Progenitor cell of endocrine pancreas (in vitro differentiated cells): ENCODE results near the gene SH3PXD2A. TPM values are rescaled to one million over a fixed set of nuclear protein-coding genes. Genes with fewer than 3 reads are reported as not detected.

ENCODE experiments used
- DNase-seq: peaks from one replicate; pipeline ENCODE4 v3.0.0; 2021; ENCODE audit warnings: low spot score; ENCODE audit not compliant: unreplicated experiment
- H3K27ac Mint-ChIP-seq: 2 replicates; pipeline ENCODE4 v1.8.0; 2021; ENCODE audit warnings: mild to moderate bottlenecking, moderate library complexity, mixed read lengths
- H3K27me3 Mint-ChIP-seq: 2 replicates; pipeline ENCODE4 v1.8.0; 2021; ENCODE audit warnings: mixed read lengths
- H3K36me3 Mint-ChIP-seq: 2 replicates; pipeline ENCODE4 v1.8.0; 2022; ENCODE audit warnings: mixed read lengths; ENCODE audit not compliant: insufficient read depth
- H3K4me1 Mint-ChIP-seq: 2 replicates; pipeline ENCODE4 v1.8.0; 2021; ENCODE audit warnings: low read depth, mixed read lengths
- H3K4me3 Mint-ChIP-seq: 2 replicates; pipeline ENCODE4 v1.8.0; 2021; ENCODE audit warnings: low read depth, mild to moderate bottlenecking, moderate library complexity, mixed read lengths
- H3K9me3 Mint-ChIP-seq: 2 replicates; pipeline ENCODE4 v1.8.0; 2021; ENCODE audit warnings: low read depth, mixed read lengths
- CTCF ChIP-seq: fragments of 200-600 bp; sonication (generic); IDR thresholded peaks from one replicate; pipeline ENCODE4 v1.5.0; 2021; ENCODE audit warnings: antibody characterized with exemption, mild to moderate bottlenecking; ENCODE audit not compliant: unreplicated experiment
- total RNA-seq: library from RNA; stranded (reverse); gene quantifications from 2 replicates; pipeline ENCODE4 v1.2.1, GENCODE V29; 2021

SH3PXD2A gene
- total RNA-seq, 1 donor from 2014 or later, result 28.0 TPM

GRCh38 chr10:103589074-103589630 lies 266.2 kb downstream of the SH3PXD2A start:
- Mint-ChIP-seq H3K9me3 (peaks cover 4% of the 10 kb centered on the region), H3K27ac (no peak overlapping the region), H3K36me3 (peaks cover 19% of the 10 kb centered on the region), H3K27me3 (no peaks in the 10 kb centered on the region), H3K4me1 (peaks cover 5% of the 10 kb centered on the region), H3K4me3 (no peak overlapping the region)
- no peak for DNase-seq
- no peak for TF ChIP-seq CTCF

GRCh38 chr10:103587073-103587472 lies 268.3 kb downstream of the SH3PXD2A start:
- TF ChIP-seq CTCF, result no peak

GRCh38 chr10:103585011-103585405 lies 270.4 kb downstream of the SH3PXD2A start:
- DNase-seq, result no peak
- no peak overlapping the region for H3K27ac Mint-ChIP-seq
- H3K4me1 Mint-ChIP-seq, result peaks cover 11% of the 10 kb centered on the region
- H3K27me3 Mint-ChIP-seq, result no peaks in the 10 kb centered on the region
- TF ChIP-seq CTCF, result no peak
- H3K4me3 Mint-ChIP-seq, result no peak overlapping the region
- H3K9me3 Mint-ChIP-seq, result peaks cover 4% of the 10 kb centered on the region
- H3K36me3 Mint-ChIP-seq, result peaks cover 23% of the 10 kb centered on the region

More at GRCh38 chr10:103587073-103587472, 268.3 kb downstream of the SH3PXD2A start:
- peaks cover 5% of the 10 kb centered on the region for H3K4me1 Mint-ChIP-seq
- no peak for DNase-seq
- H3K9me3 Mint-ChIP-seq, result peaks cover 4% of the 10 kb centered on the region
- no peak overlapping the region for H3K4me3 Mint-ChIP-seq
- H3K36me3 Mint-ChIP-seq, result peaks cover 23% of the 10 kb centered on the region
- H3K27me3 Mint-ChIP-seq, result no peaks in the 10 kb centered on the region
- H3K27ac Mint-ChIP-seq, result no peak overlapping the region

- Mint-ChIP-seq H3K9me3 (peaks cover 4% of the 10 kb centered on the region), H3K4me1 (peaks cover 12% of the 10 kb centered on the region), H3K4me3 (no peak overlapping the region), H3K27ac (no peak overlapping the region), H3K36me3 (peaks cover 23% of the 10 kb centered on the region), H3K27me3 (no peaks in the 10 kb centered on the region)
- DNase-seq, result no peak
- no peak for TF ChIP-seq CTCF
Observed at GRCh38 chr10:103584216-103585010, 271.0 kb downstream of the SH3PXD2A start.

GRCh38 chr10:103583871-103584215 lies 271.5 kb downstream of the SH3PXD2A start:
- no peak for TF ChIP-seq CTCF

More at GRCh38 chr10:103583871-103584215, 271.5 kb downstream of the SH3PXD2A start:
- Mint-ChIP-seq H3K4me1 (peaks cover 15% of the 10 kb centered on the region), H3K27me3 (no peaks in the 10 kb centered on the region), H3K36me3 (peaks cover 21% of the 10 kb centered on the region), H3K9me3 (peaks cover 4% of the 10 kb centered on the region), H3K27ac (no peak overlapping the region), H3K4me3 (no peak overlapping the region)
- no peak for DNase-seq
